H1 (cell line): ENCODE results near the gene ARHGAP26. TPM values are rescaled to one million over a fixed set of nuclear protein-coding genes. Genes with fewer than 3 reads are reported as not detected.

Source experiments
- EP300 ChIP-seq, 2 experiments: IDR thresholded peaks; 1 replicate in 1 of 2; 2 replicates in 1 of 2; pipeline ENCODE4 v1.6.1; 2011 to 2012; ENCODE audit warnings: low read depth in 2 of 2, low read length in 2 of 2, mild to moderate bottlenecking in 2 of 2, borderline replicate concordance in 1 of 2, inconsistent platforms in 1 of 2, moderate library complexity in 1 of 2
- polyA plus RNA-seq, 7 experiments: library from polyadenylated mRNA; depleted of rRNA in 3 of 7; stranded (reverse) in 5 of 7; unstranded in 2 of 7; fragments of >200 nt in 5 of 7; fragments of 200-250 nt in 2 of 7; gene quantifications; 1 replicate in 5 of 7; 2 replicates in 1 of 7; 4 replicates in 1 of 7; pipeline versions ENCODE4 v1.2.1 to v1.2.3, GENCODE V29; 2011 to 2013; ENCODE audit warnings: missing spikeins in 2 of 7, mixed read lengths in 2 of 7
- total RNA-seq: library from RNA; stranded (reverse); fragmentation: NEBNext Ultra II Directional; extraction: Animal tissue kit (Norgen Biotek cat#: 25700); gene quantifications from 2 replicates; pipeline ENCODE4 v1.2.1, GENCODE V29; 2021

The ARHGAP26 gene
- total and polyA plus RNA-seq, 2 of the 8 experiments (the other 6 are each of a cell fraction or from before 2014, with no cell fraction given): 7.1 to 24.8 TPM

DNA sequence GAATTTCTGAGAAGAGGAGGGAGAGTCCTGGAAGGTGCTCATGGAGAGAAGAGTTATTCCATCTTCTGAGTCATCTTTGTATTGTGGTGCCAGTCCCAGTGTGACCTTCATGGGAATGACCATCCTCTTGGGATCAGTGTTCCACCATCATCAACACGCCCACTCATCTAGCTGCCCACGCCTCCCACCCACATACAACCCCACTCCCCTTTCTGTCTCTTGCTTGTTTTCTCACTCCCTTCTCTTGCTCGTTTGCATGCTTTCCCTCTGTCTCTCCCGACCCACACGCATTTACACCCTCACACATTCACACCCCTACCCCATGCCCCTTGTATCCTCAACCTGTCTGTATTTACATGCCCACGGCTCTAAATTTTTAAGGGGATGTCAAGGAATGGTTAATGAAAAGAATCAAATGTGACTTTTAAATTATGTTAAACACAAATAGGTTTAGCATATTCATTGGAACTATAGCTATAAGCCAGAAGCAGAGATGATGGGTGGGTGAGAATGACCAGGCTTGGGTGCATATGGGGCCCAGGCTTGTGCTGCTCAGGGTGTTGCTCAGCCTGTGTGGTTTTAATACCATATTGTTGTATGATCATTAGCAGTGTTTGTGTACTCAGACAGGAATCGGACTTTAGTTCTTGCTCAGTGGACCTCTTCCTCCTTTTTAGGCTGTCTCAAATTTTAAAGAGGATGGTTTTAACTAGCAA is 160.4 kb downstream of the ARHGAP26 start (continued):
- no peak for TF ChIP-seq EP300 (IDR thresholded peaks at IDR 0.05; ENCODE audit: borderline replicate concordance in 1 of 2, low read depth in 2 of 2, low read length in 2 of 2)
